Stimulated activated naive B cell treated with anti-CD40 and anti-IgM and Interleukin-4, amounts not matched to agents 10 μg/mL and 1 μg/mL and 100 μg/mL, for 72 hours (primary cell): ENCODE measurements around the gene CYGB.
"Not testable (repeated sequence)": the region's sequence is repeated elsewhere in the genome, so short reads cannot be mapped to it uniquely, and the experiment has no call there.

Experiments used
- ATAC-seq, 2 donors: fragments of 150-1000 bp; cut with Tn5 transposase; replicated peaks; 2 replicates each; pipeline ENCODE4 v1.10.0; 2021; ENCODE audit warnings: moderate library complexity in 1 of 2
- DNase-seq: peaks from one replicate; pipeline ENCODE4 v3.0.0; 2021
- H3K27ac Mint-ChIP-seq: one replicate; pipeline ENCODE4 v1.8.0; 2022; ENCODE audit warnings: mild to moderate bottlenecking, mixed read lengths
- H3K27me3 Mint-ChIP-seq, 2 donors: one replicate each; pipeline ENCODE4 v1.8.0; 2022; ENCODE audit warnings: mixed read lengths in 2 of 2
- H3K36me3 Mint-ChIP-seq, 2 donors: one replicate each; pipeline ENCODE4 v1.8.0; 2022; ENCODE audit warnings: mixed read lengths in 2 of 2, mild to moderate bottlenecking in 1 of 2
- H3K4me1 Mint-ChIP-seq, 2 donors: one replicate each; pipeline ENCODE4 v1.8.0; 2022; ENCODE audit warnings: mixed read lengths in 2 of 2, mild to moderate bottlenecking in 1 of 2
- H3K4me3 Mint-ChIP-seq, 2 donors: one replicate each; pipeline ENCODE4 v1.8.0; 2022; ENCODE audit warnings: mild to moderate bottlenecking in 2 of 2, mixed read lengths in 2 of 2, moderate library complexity in 1 of 2
- H3K9me3 Mint-ChIP-seq, 2 donors: one replicate each; pipeline ENCODE4 v1.8.0; 2022; ENCODE audit warnings: mixed read lengths in 2 of 2, mild to moderate bottlenecking in 1 of 2

The CYGB gene

GRCh38 chr17:76521262-76521661, 16.2 kb downstream of the CYGB start:
- peaks cover 10 to 12% of the 10 kb centered on the region in 2 donors for H3K27me3 Mint-ChIP-seq
- H3K27ac Mint-ChIP-seq = no peak overlapping the region
- DNase-seq (no peak), ATAC-seq (no peak)
- peaks cover 16 to 31% of the 10 kb centered on the region in 2 donors for H3K4me1 Mint-ChIP-seq
- no peak overlapping the region for H3K4me3 Mint-ChIP-seq
- H3K36me3 Mint-ChIP-seq = no peaks in the 10 kb centered on the region
- H3K9me3 Mint-ChIP-seq = no peaks in the 10 kb centered on the region

GRCh38 chr17:76519048-76519966, 18.2 kb downstream of the CYGB start:
- peaks cover 16 to 32% of the 10 kb centered on the region in 2 donors for H3K4me1 Mint-ChIP-seq
- DNase-seq (no peak), ATAC-seq (no peak)
- H3K27me3 Mint-ChIP-seq = peaks cover 10 to 12% of the 10 kb centered on the region in 2 donors
- H3K9me3 Mint-ChIP-seq = no peaks in the 10 kb centered on the region
- peak overlapping the region; percentile 79 for H3K27ac Mint-ChIP-seq
- H3K4me3 Mint-ChIP-seq = no peak overlapping the region
- H3K36me3 Mint-ChIP-seq = no peaks in the 10 kb centered on the region

- DNase-seq (no peak), ATAC-seq (no peak)
- H3K4me1 Mint-ChIP-seq = peaks cover 19 to 24% of the 10 kb centered on the region in 2 donors
- no peaks in the 10 kb centered on the region for H3K36me3 Mint-ChIP-seq
- H3K9me3 Mint-ChIP-seq = no peaks in the 10 kb centered on the region
- no peak overlapping the region for H3K4me3 Mint-ChIP-seq
- H3K27ac Mint-ChIP-seq = peak overlapping the region; percentile 14
- peaks cover 5 to 6% of the 10 kb centered on the region in 2 donors for H3K27me3 Mint-ChIP-seq
These were observed 19.9 kb downstream of the CYGB start for GRCh38 chr17:76517638-76518038.

GRCh38 chr17:76515274-76515949, 22.1 kb downstream of the CYGB start:
- DNase-seq (peak; percentile 83), ATAC-seq (peak; percentile 91 to 92)
- Mint-ChIP-seq H3K36me3 (no peaks in the 10 kb centered on the region), H3K4me3 (peak overlapping the region; percentile 42 to 70), H3K27me3 (peaks cover 4% of the 10 kb centered on the region in 2 donors), H3K9me3 (no peaks in the 10 kb centered on the region), H3K27ac (peak overlapping the region; percentile 88), H3K4me1 (peaks cover 19 to 24% of the 10 kb centered on the region in 2 donors)

- not testable (repeated sequence) for H3K9me3 Mint-ChIP-seq, ATAC-seq, H3K27me3 Mint-ChIP-seq, H3K36me3 Mint-ChIP-seq, DNase-seq
- H3K27ac Mint-ChIP-seq = peak overlapping the region; percentile 88
- peak overlapping the region in 1 of 2 donors; percentile 32 for H3K4me3 Mint-ChIP-seq
- H3K4me1 Mint-ChIP-seq = peaks cover 17 to 24% of the 10 kb centered on the region in 2 donors
These were observed 23.2 kb downstream of the CYGB start for GRCh38 chr17:76514355-76514754.

- no peaks in the 10 kb centered on the region for H3K27me3 Mint-ChIP-seq
- H3K27ac Mint-ChIP-seq = peak overlapping the region; percentile 56
- DNase-seq = no peak
- H3K9me3 Mint-ChIP-seq = no peaks in the 10 kb centered on the region
- no peaks in the 10 kb centered on the region for H3K36me3 Mint-ChIP-seq
- H3K4me3 Mint-ChIP-seq = no peak overlapping the region
- H3K4me1 Mint-ChIP-seq = peaks cover 17 to 24% of the 10 kb centered on the region in 2 donors
- ATAC-seq = no peak
These were observed 24.2 kb downstream of the CYGB start for GRCh38 chr17:76513306-76513692.

- Mint-ChIP-seq H3K36me3 (no peaks in the 10 kb centered on the region), H3K27ac (peak overlapping the region; percentile 56)
These were observed 24.9 kb downstream of the CYGB start for GRCh38 chr17:76512366-76513305.

GRCh38 chr17:76511668-76512365, 25.7 kb downstream of the CYGB start:
- no peak for DNase-seq
- Mint-ChIP-seq H3K27ac (no peak overlapping the region), H3K36me3 (no peaks in the 10 kb centered on the region), H3K4me1 (peaks cover 17 to 26% of the 10 kb centered on the region in 2 donors), H3K9me3 (no peaks in the 10 kb centered on the region), H3K27me3 (peaks cover 5 to 6% of the 10 kb centered on the region in 2 donors), H3K4me3 (no peak overlapping the region)
- no peak for ATAC-seq

More at GRCh38 chr17:76512366-76513305, 24.9 kb downstream of the CYGB start:
- DNase-seq = no peak
- Mint-ChIP-seq H3K4me1 (peaks cover 17 to 24% of the 10 kb centered on the region in 2 donors), H3K9me3 (no peaks in the 10 kb centered on the region), H3K4me3 (no peak overlapping the region), H3K27me3 (peaks cover 4 to 5% of the 10 kb centered on the region in 2 donors)
- ATAC-seq = no peak

- Mint-ChIP-seq H3K27me3 (peaks cover 5 to 6% of the 10 kb centered on the region in 2 donors), H3K27ac (no peak overlapping the region), H3K36me3 (no peaks in the 10 kb centered on the region), H3K4me3 (no peak overlapping the region), H3K9me3 (no peaks in the 10 kb centered on the region), H3K4me1 (peaks cover 23 to 27% of the 10 kb centered on the region in 2 donors)
- DNase-seq (no peak), ATAC-seq (no peak)
These were observed 26.7 kb downstream of the CYGB start for GRCh38 chr17:76510831-76511244.

- not testable (repeated sequence) for H3K9me3 Mint-ChIP-seq, DNase-seq, H3K27ac Mint-ChIP-seq, H3K4me3 Mint-ChIP-seq, H3K36me3 Mint-ChIP-seq, ATAC-seq, H3K27me3 Mint-ChIP-seq
- H3K4me1 Mint-ChIP-seq = peaks cover 14 to 24% of the 10 kb centered on the region in 2 donors
These were observed 28.9 kb downstream of the CYGB start for GRCh38 chr17:76508472-76509063.

GRCh38 chr17:76506408-76507345, 30.8 kb downstream of the CYGB start:
- Mint-ChIP-seq H3K36me3 (no peaks in the 10 kb centered on the region), H3K4me3 (peak overlapping the region in 1 of 2 donors; percentile 39), H3K4me1 (peaks cover 20 to 33% of the 10 kb centered on the region in 2 donors), H3K27me3 (peaks cover 5 to 6% of the 10 kb centered on the region in 2 donors), H3K27ac (peak overlapping the region; percentile 69), H3K9me3 (no peaks in the 10 kb centered on the region)
- peak; percentile 88 for DNase-seq
- ATAC-seq = peak; percentile 86 to 87

GRCh38 chr17:76504117-76504516, 33.4 kb downstream of the CYGB start:
- peak overlapping the region in 1 of 2 donors; percentile 50 for H3K4me3 Mint-ChIP-seq
- peaks cover 32 to 51% of the 10 kb centered on the region in 2 donors for H3K4me1 Mint-ChIP-seq
- H3K36me3 Mint-ChIP-seq = no peaks in the 10 kb centered on the region
- ATAC-seq (no peak), DNase-seq (no peak)
- H3K27ac Mint-ChIP-seq = peak overlapping the region; percentile 57
- no peaks in the 10 kb centered on the region for H3K9me3 Mint-ChIP-seq
- H3K27me3 Mint-ChIP-seq = peaks cover 5 to 6% of the 10 kb centered on the region in 2 donors
